HG03457 (cell line): ENCODE measurements around the gene GABPB1.

ENCODE experiments used
- ATAC-seq: cut with Tn5 transposase; IDR thresholded peaks from one replicate; pipeline ENCODE4 v1.9.1; 2021; ENCODE audit warnings: moderate number of reproducible peaks; ENCODE audit not compliant: unreplicated experiment

Gene GABPB1

GRCh38 chr15:50246631-50247030 lies 108.4 kb downstream of the GABPB1 start:
- no peak for ATAC-seq

- no peak for ATAC-seq
These were observed 109.9 kb downstream of the GABPB1 start for GRCh38 chr15:50244959-50245624.

- no peak for ATAC-seq
These were observed 110.8 kb downstream of the GABPB1 start for GRCh38 chr15:50244153-50244552.

- no peak for ATAC-seq
These were observed 113.1 kb downstream of the GABPB1 start for GRCh38 chr15:50241684-50242450.

GRCh38 chr15:50238255-50238654 lies 116.7 kb downstream of the GABPB1 start:
- ATAC-seq, result no peak

GRCh38 chr15:50236433-50236832 lies 118.6 kb downstream of the GABPB1 start:
- ATAC-seq, result no peak

- ATAC-seq, result no peak
These were observed 119.2 kb downstream of the GABPB1 start for GRCh38 chr15:50235794-50236193.

GRCh38 chr15:50234764-50235163 lies 120.2 kb downstream of the GABPB1 start:
- ATAC-seq, result no peak

GRCh38 chr15:50233192-50233736 lies 121.7 kb downstream of the GABPB1 start:
- ATAC-seq, result no peak

GRCh38 chr15:50232791-50233190 lies 122.2 kb downstream of the GABPB1 start:
- ATAC-seq, result no peak

- ATAC-seq, result no peak
These were observed 123.2 kb downstream of the GABPB1 start for GRCh38 chr15:50231761-50232160.

- ATAC-seq, result no peak
These were observed 125.7 kb downstream of the GABPB1 start for GRCh38 chr15:50229336-50229735.

- ATAC-seq, result no peak
These were observed 126.1 kb downstream of the GABPB1 start for GRCh38 chr15:50228866-50229265.

GRCh38 chr15:50227076-50227475 lies 127.9 kb downstream of the GABPB1 start:
- no peak for ATAC-seq

- no peak for ATAC-seq
These were observed 129.1 kb downstream of the GABPB1 start for GRCh38 chr15:50225938-50226337.
